Measurements from ENCODE around the gene CAMSAP1.
A peak's percentile ranks its signal among the peaks of the same experiment; 100 is the strongest.

The CAMSAP1 gene

GRCh38 chr9:135801070-135801469, 106.3 kb downstream of the CAMSAP1 start:
- H3K27me3 Mint-ChIP-seq, result peaks cover 0 to 10% of the 10 kb centered on the region in 2 donors
- no peaks in the 10 kb centered on the region for H3K9me3 Mint-ChIP-seq
- no peak overlapping the region for H3K27ac Mint-ChIP-seq
- H3K36me3 Mint-ChIP-seq (ENCODE audit: insufficient read depth), result peaks cover 5% of the 10 kb centered on the region
- peaks cover 8 to 10% of the 10 kb centered on the region in 2 donors for H3K4me1 Mint-ChIP-seq (ENCODE audit: low read depth in 2 of 2)
- DNase-seq (no peak), ATAC-seq (replicated peaks) (no peak)
- H3K4me3 Mint-ChIP-seq, result no peak overlapping the region

GRCh38 chr9:135799261-135799660, 108.1 kb downstream of the CAMSAP1 start:
- peaks cover 2% of the 10 kb centered on the region for H3K36me3 Mint-ChIP-seq (ENCODE audit: insufficient read depth)
- no peak overlapping the region for H3K27ac Mint-ChIP-seq
- no peaks in the 10 kb centered on the region for H3K9me3 Mint-ChIP-seq
- ATAC-seq (replicated peaks) (no peak), DNase-seq (no peak)
- H3K4me1 Mint-ChIP-seq (ENCODE audit: low read depth in 2 of 2), result peaks cover 0 to 3% of the 10 kb centered on the region in 2 donors
- no peak overlapping the region for H3K4me3 Mint-ChIP-seq
- peaks cover 0 to 10% of the 10 kb centered on the region in 2 donors for H3K27me3 Mint-ChIP-seq

- peaks cover 0 to 3% of the 10 kb centered on the region in 2 donors for H3K4me1 Mint-ChIP-seq (ENCODE audit: low read depth in 2 of 2)
- DNase-seq, result no peak
- no peaks in the 10 kb centered on the region for H3K9me3 Mint-ChIP-seq
- H3K36me3 Mint-ChIP-seq (ENCODE audit: insufficient read depth), result peaks cover 2% of the 10 kb centered on the region
- H3K27me3 Mint-ChIP-seq, result peaks cover 0 to 10% of the 10 kb centered on the region in 2 donors
- no peak overlapping the region for H3K27ac Mint-ChIP-seq
- H3K4me3 Mint-ChIP-seq, result no peak overlapping the region
- ATAC-seq (replicated peaks), result no peak
Observed at GRCh38 chr9:135798263-135798585, 109.1 kb downstream of the CAMSAP1 start.

- no peak for DNase-seq
- H3K4me1 Mint-ChIP-seq (ENCODE audit: low read depth in 2 of 2), result peaks cover 0 to 3% of the 10 kb centered on the region in 2 donors
- no peak for ATAC-seq (replicated peaks)
- no peak overlapping the region for H3K27ac Mint-ChIP-seq
- peaks cover 2% of the 10 kb centered on the region for H3K36me3 Mint-ChIP-seq (ENCODE audit: insufficient read depth)
- no peaks in the 10 kb centered on the region for H3K9me3 Mint-ChIP-seq
- peaks cover 0 to 10% of the 10 kb centered on the region in 2 donors for H3K27me3 Mint-ChIP-seq
- H3K4me3 Mint-ChIP-seq, result no peak overlapping the region
Observed at GRCh38 chr9:135797507-135798262, 109.7 kb downstream of the CAMSAP1 start.

GRCh38 chr9:135796784-135797485, 110.4 kb downstream of the CAMSAP1 start:
- H3K9me3 Mint-ChIP-seq, result no peaks in the 10 kb centered on the region
- no peak for DNase-seq
- no peaks in the 10 kb centered on the region for H3K36me3 Mint-ChIP-seq (ENCODE audit: insufficient read depth)
- no peak for ATAC-seq (replicated peaks)
- no peak overlapping the region for H3K4me3 Mint-ChIP-seq
- peaks cover 0 to 10% of the 10 kb centered on the region in 2 donors for H3K27me3 Mint-ChIP-seq
- peaks cover 0 to 3% of the 10 kb centered on the region in 2 donors for H3K4me1 Mint-ChIP-seq (ENCODE audit: low read depth in 2 of 2)
- H3K27ac Mint-ChIP-seq, result no peak overlapping the region

- Mint-ChIP-seq H3K36me3 (ENCODE audit: insufficient read depth) (no peaks in the 10 kb centered on the region), H3K4me1 (ENCODE audit: low read depth in 2 of 2) (peaks cover 0 to 3% of the 10 kb centered on the region in 2 donors), H3K4me3 (no peak overlapping the region), H3K27ac (peak overlapping the region in 1 of 2 donors; percentile 61), H3K27me3 (peaks cover 0 to 10% of the 10 kb centered on the region in 2 donors), H3K9me3 (no peaks in the 10 kb centered on the region)
- DNase-seq, result no peak
- no peak for ATAC-seq (replicated peaks)
Observed at GRCh38 chr9:135795391-135795790, 112.0 kb downstream of the CAMSAP1 start.

GRCh38 chr9:135794361-135794885, 112.9 kb downstream of the CAMSAP1 start:
- no peaks in the 10 kb centered on the region for H3K36me3 Mint-ChIP-seq (ENCODE audit: insufficient read depth)
- DNase-seq, result no peak
- H3K4me1 Mint-ChIP-seq (ENCODE audit: low read depth in 2 of 2), result peaks cover 0 to 3% of the 10 kb centered on the region in 2 donors

GRCh38 chr9:135794057-135794335, 113.3 kb downstream of the CAMSAP1 start:
- Mint-ChIP-seq H3K4me1 (ENCODE audit: low read depth in 2 of 2) (peaks cover 0 to 5% of the 10 kb centered on the region in 2 donors), H3K36me3 (ENCODE audit: insufficient read depth) (no peaks in the 10 kb centered on the region), H3K9me3 (no peaks in the 10 kb centered on the region), H3K27me3 (peaks cover 0 to 10% of the 10 kb centered on the region in 2 donors), H3K4me3 (no peak overlapping the region), H3K27ac (no peak overlapping the region)
- ATAC-seq (replicated peaks) (no peak), DNase-seq (no peak)

More at GRCh38 chr9:135794361-135794885, 112.9 kb downstream of the CAMSAP1 start:
- H3K4me3 Mint-ChIP-seq, result no peak overlapping the region
- no peak for ATAC-seq (replicated peaks)
- H3K9me3 Mint-ChIP-seq, result no peaks in the 10 kb centered on the region
- H3K27ac Mint-ChIP-seq, result no peak overlapping the region
- peaks cover 0 to 10% of the 10 kb centered on the region in 2 donors for H3K27me3 Mint-ChIP-seq

GRCh38 chr9:135793221-135794056, 113.9 kb downstream of the CAMSAP1 start:
- Mint-ChIP-seq H3K27ac (no peak overlapping the region), H3K9me3 (no peaks in the 10 kb centered on the region), H3K4me1 (ENCODE audit: low read depth in 2 of 2) (peaks cover 0 to 5% of the 10 kb centered on the region in 2 donors), H3K36me3 (ENCODE audit: insufficient read depth) (no peaks in the 10 kb centered on the region), H3K4me3 (no peak overlapping the region), H3K27me3 (peaks cover 0 to 4% of the 10 kb centered on the region in 2 donors)
- ATAC-seq (replicated peaks) (no peak), DNase-seq (no peak)

GRCh38 chr9:135792268-135793128, 114.8 kb downstream of the CAMSAP1 start:
- Mint-ChIP-seq H3K27ac (no peak overlapping the region), H3K36me3 (ENCODE audit: insufficient read depth) (no peaks in the 10 kb centered on the region)

GRCh38 chr9:135791431-135792267, 115.7 kb downstream of the CAMSAP1 start:
- no peaks in the 10 kb centered on the region for H3K27me3 Mint-ChIP-seq
- ATAC-seq (replicated peaks) (no peak), DNase-seq (no peak)
- no peaks in the 10 kb centered on the region for H3K36me3 Mint-ChIP-seq (ENCODE audit: insufficient read depth)
- peaks cover 0 to 3% of the 10 kb centered on the region in 2 donors for H3K4me1 Mint-ChIP-seq (ENCODE audit: low read depth in 2 of 2)
- no peak overlapping the region for H3K4me3 Mint-ChIP-seq
- no peak overlapping the region for H3K27ac Mint-ChIP-seq
- H3K9me3 Mint-ChIP-seq, result no peaks in the 10 kb centered on the region

More at GRCh38 chr9:135792268-135793128, 114.8 kb downstream of the CAMSAP1 start:
- Mint-ChIP-seq H3K4me3 (no peak overlapping the region), H3K27me3 (no peaks in the 10 kb centered on the region), H3K9me3 (no peaks in the 10 kb centered on the region), H3K4me1 (ENCODE audit: low read depth in 2 of 2) (peaks cover 0 to 3% of the 10 kb centered on the region in 2 donors)
- ATAC-seq (replicated peaks) (no peak), DNase-seq (no peak)

- Mint-ChIP-seq H3K4me3 (no peak overlapping the region), H3K36me3 (ENCODE audit: insufficient read depth) (no peaks in the 10 kb centered on the region), H3K27ac (no peak overlapping the region), H3K9me3 (no peaks in the 10 kb centered on the region), H3K27me3 (no peaks in the 10 kb centered on the region), H3K4me1 (ENCODE audit: low read depth in 2 of 2) (peaks cover 0 to 3% of the 10 kb centered on the region in 2 donors)
- no peak for ATAC-seq (replicated peaks)
- no peak for DNase-seq
Observed at GRCh38 chr9:135790850-135791249, 116.5 kb downstream of the CAMSAP1 start.

All from effector memory CD8-positive, alpha-beta T cell (primary cell).